ENCODE measurements around the gene MROH8. TPM values are rescaled to one million over a fixed set of nuclear protein-coding genes. Genes with fewer than 3 reads are reported as not detected.

MROH8 gene
- total RNA-seq (2022) (1.1 and 1.5 TPM in 2 replicates), Bru-seq, nascent RNA (percentile 28 among the genes with signal in this experiment), BruChase-seq, experiment 1, labeled RNA remaining after a 6-hour chase (percentile 32 among the genes with signal in this experiment), BruChase-seq, experiment 2, labeled RNA remaining after a 2-hour chase (percentile 32 among the genes with signal in this experiment)
- long read RNA-seq, partial matches to known transcripts = 0 of 1 reads
- long read RNA-seq, other reads (novel, unspliced or antisense) = 1 of 1 reads

GRCh38 chr20:37178839-37179682, at the start of gene MROH8, which contains the start of gene RPN2:
TSS of gene MROH8 (minus strand) at chr20:37179548.
TSS of gene RPN2 (plus strand) at chr20:37179330. CDS start at chr20:37179357, 27 bp downstream.
- BruUV-seq (replicated peaks) = no TSS peak
- TF ChIP-seq CTCF (IDR thresholded peaks at IDR 0.05; ENCODE audit: unreplicated experiment) = no peak
- ChIA-PET CTCF (interaction anchor here (0.5 to 4.6 kb wide), 18 partner anchors 10 to 411 kb away, joined by 3 to 34 read pairs (median 4); partner anchors contain the start of gene RBL1), POLR2A (interaction anchor here (0.6 to 3.7 kb wide), 49 partner anchors 8 to 1823 kb away, joined by 3 to 68 read pairs (median 4); partner anchors contain the start of genes BLCAP, DSN1, MANBAL and RALGAPB)
- DNase-seq (ENCODE audit: unreplicated experiment) = peak; percentile 98
- intact Hi-C loops (cut with micrococcal nuclease) = loop anchor here (1.0 to 10.0 kb wide), 3 partner anchors 74 to 171 kb away; no protein-coding TSS in a partner anchor
- Mint-ChIP-seq H3K4me1 (ENCODE audit: insufficient read depth, unreplicated experiment) (peaks cover 25% of the 10 kb centered on the region), H3K9me3 (ENCODE audit: unreplicated experiment) (no peaks in the 10 kb centered on the region), H3K4me3 (ENCODE audit: unreplicated experiment) (peak within 1 kb of the TSS; percentile 97), H3K27ac (ENCODE audit: low read depth, unreplicated experiment) (peak within 1 kb of the TSS; percentile 98), H3K36me3 (ENCODE audit: insufficient read depth, unreplicated experiment) (peaks cover 23% of the 10 kb centered on the region), H3K27me3 (ENCODE audit: insufficient read depth, unreplicated experiment) (no peaks in the 10 kb centered on the region)

- no peaks in the 10 kb centered on the region for H3K4me1 Mint-ChIP-seq (ENCODE audit: insufficient read depth, unreplicated experiment)
Measured at GRCh38 chr20:37228656-37229055, 49.3 kb upstream of the MROH8 start.

GRCh38 chr20:37228082-37228481, 48.7 kb upstream of the MROH8 start:
- Mint-ChIP-seq H3K36me3 (ENCODE audit: insufficient read depth, unreplicated experiment) (peaks cover 84% of the 10 kb centered on the region), H3K27me3 (ENCODE audit: insufficient read depth, unreplicated experiment) (no peaks in the 10 kb centered on the region), H3K4me1 (ENCODE audit: insufficient read depth, unreplicated experiment) (no peaks in the 10 kb centered on the region), H3K4me3 (ENCODE audit: unreplicated experiment) (no peak overlapping the region), H3K9me3 (ENCODE audit: unreplicated experiment) (no peaks in the 10 kb centered on the region), H3K27ac (ENCODE audit: low read depth, unreplicated experiment) (no peak overlapping the region)
- intact Hi-C loops (cut with micrococcal nuclease) = no loop called here
- CTCF ChIA-PET = interaction anchor here (1.4 to 1.5 kb wide), 2 partner anchors 36 to 307 kb away, joined by 4 read pairs; no protein-coding TSS in a partner anchor
- TF ChIP-seq CTCF (IDR thresholded peaks at IDR 0.05; ENCODE audit: unreplicated experiment) = no peak
- BruUV-seq (replicated peaks) = no TSS peak
- DNase-seq (ENCODE audit: unreplicated experiment) = no peak
- POLR2A ChIA-PET = no interaction called here

More at GRCh38 chr20:37228656-37229055, 49.3 kb upstream of the MROH8 start:
- POLR2A ChIA-PET = interaction anchor here (0.8 to 1.5 kb wide), 2 partner anchors 13 to 50 kb away, joined by 3 to 4 read pairs; partner anchors contain the start of genes MROH8 and RPN2
- H3K9me3 Mint-ChIP-seq (ENCODE audit: unreplicated experiment) = no peaks in the 10 kb centered on the region
- peaks cover 86% of the 10 kb centered on the region for H3K36me3 Mint-ChIP-seq (ENCODE audit: insufficient read depth, unreplicated experiment)
- DNase-seq (ENCODE audit: unreplicated experiment) = no peak
- H3K27ac Mint-ChIP-seq (ENCODE audit: low read depth, unreplicated experiment) = no peak overlapping the region
- no peak overlapping the region for H3K4me3 Mint-ChIP-seq (ENCODE audit: unreplicated experiment)
- CTCF ChIA-PET = interaction anchor here (0.9 to 1.9 kb wide), 7 partner anchors 15 to 336 kb away, joined by 3 to 9 read pairs (median 4); no protein-coding TSS in a partner anchor
- no peak for TF ChIP-seq CTCF (IDR thresholded peaks at IDR 0.05; ENCODE audit: unreplicated experiment)
- no TSS peak for BruUV-seq (replicated peaks)
- intact Hi-C loops (cut with micrococcal nuclease) = no loop called here
- no peaks in the 10 kb centered on the region for H3K27me3 Mint-ChIP-seq (ENCODE audit: insufficient read depth, unreplicated experiment)

- no peak for TF ChIP-seq CTCF (IDR thresholded peaks at IDR 0.05; ENCODE audit: unreplicated experiment)
- Mint-ChIP-seq H3K36me3 (ENCODE audit: insufficient read depth, unreplicated experiment) (peaks cover 72% of the 10 kb centered on the region), H3K27me3 (ENCODE audit: insufficient read depth, unreplicated experiment) (no peaks in the 10 kb centered on the region), H3K4me3 (ENCODE audit: unreplicated experiment) (no peak overlapping the region), H3K27ac (ENCODE audit: low read depth, unreplicated experiment) (no peak overlapping the region), H3K9me3 (ENCODE audit: unreplicated experiment) (no peaks in the 10 kb centered on the region), H3K4me1 (ENCODE audit: insufficient read depth, unreplicated experiment) (no peaks in the 10 kb centered on the region)
- ChIA-PET POLR2A (no interaction called here), CTCF (interaction anchor here (0.6 to 0.7 kb wide), 2 partner anchors 690 to 1431 kb away, joined by 3 to 4 read pairs; no protein-coding TSS in a partner anchor)
- intact Hi-C loops (cut with micrococcal nuclease) = no loop called here
- BruUV-seq (replicated peaks) = no TSS peak
- no peak for DNase-seq (ENCODE audit: unreplicated experiment)
Measured at GRCh38 chr20:37226889-37227288, 47.5 kb upstream of the MROH8 start.

Data from MCF 10A (cell line).